ENCODE results near the gene ADAMTS17. TPM values are rescaled to one million over a fixed set of nuclear protein-coding genes. Genes with fewer than 3 reads are reported as not detected.

Gene ADAMTS17
- total and polyA plus RNA-seq, 2 experiments from 2014 or later = 3.7 to 4.4 TPM

DNA sequence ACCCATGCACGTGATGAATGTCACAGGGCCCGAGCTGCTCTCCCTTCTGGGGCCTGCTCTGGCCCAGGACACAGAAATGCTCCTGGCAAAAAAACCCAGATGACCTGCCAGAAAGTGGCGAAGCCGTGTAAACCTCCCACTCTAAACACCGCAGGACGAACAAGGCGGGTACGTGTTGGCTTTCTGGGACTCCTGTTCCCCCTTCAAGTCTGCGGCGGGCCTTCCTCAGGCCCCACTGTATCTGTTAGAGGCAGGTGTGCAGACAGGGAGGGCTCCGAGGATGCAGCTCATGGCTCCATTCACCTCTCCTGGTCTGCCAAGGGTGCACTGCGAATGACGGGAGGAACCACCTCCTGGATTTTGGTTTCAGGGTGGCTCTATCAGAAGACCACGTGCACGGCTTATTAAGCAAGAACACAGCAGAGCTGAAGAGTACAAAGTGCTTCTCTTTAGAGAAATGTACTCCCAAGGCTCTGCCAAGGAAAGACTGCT lies 173.8 kb downstream of the ADAMTS17 start:
- no peaks in the 10 kb centered on the region for H3K9me3 ChIP-seq (ENCODE audit: low read depth)
- H3K79me2 ChIP-seq = no peaks in the 10 kb centered on the region
- H4K20me1 ChIP-seq (ENCODE audit: insufficient read depth, poor library complexity, severe bottlenecking) = no peaks in the 10 kb centered on the region
- no peak overlapping the region for H3K4me3 ChIP-seq
- no peak overlapping the region for H3K4me2 ChIP-seq
- no peaks in the 10 kb centered on the region for H3K36me3 ChIP-seq (replicated peaks; ENCODE audit: insufficient read depth, low read depth)
- DNase-seq (ENCODE audit: low spot score) = no peak
- 91% methylated on average over 15 of the region's 15 CpGs for WGBS (ENCODE audit: low lambda C conversion rate, missing lambda C conversion rate)
- H3K9me2 ChIP-seq (replicated peaks; ENCODE audit: insufficient read depth) = no peaks in the 10 kb centered on the region
- no peak for TF ChIP-seq EZH2 (IDR thresholded peaks at IDR 0.05; ENCODE audit: borderline replicate concordance)
- TF ChIP-seq EZH2phosphoT487 (IDR thresholded peaks at IDR 0.05; ENCODE audit: low read depth, severe bottlenecking, unreplicated experiment) = no peak
- TF ChIP-seq, protein P1, sequence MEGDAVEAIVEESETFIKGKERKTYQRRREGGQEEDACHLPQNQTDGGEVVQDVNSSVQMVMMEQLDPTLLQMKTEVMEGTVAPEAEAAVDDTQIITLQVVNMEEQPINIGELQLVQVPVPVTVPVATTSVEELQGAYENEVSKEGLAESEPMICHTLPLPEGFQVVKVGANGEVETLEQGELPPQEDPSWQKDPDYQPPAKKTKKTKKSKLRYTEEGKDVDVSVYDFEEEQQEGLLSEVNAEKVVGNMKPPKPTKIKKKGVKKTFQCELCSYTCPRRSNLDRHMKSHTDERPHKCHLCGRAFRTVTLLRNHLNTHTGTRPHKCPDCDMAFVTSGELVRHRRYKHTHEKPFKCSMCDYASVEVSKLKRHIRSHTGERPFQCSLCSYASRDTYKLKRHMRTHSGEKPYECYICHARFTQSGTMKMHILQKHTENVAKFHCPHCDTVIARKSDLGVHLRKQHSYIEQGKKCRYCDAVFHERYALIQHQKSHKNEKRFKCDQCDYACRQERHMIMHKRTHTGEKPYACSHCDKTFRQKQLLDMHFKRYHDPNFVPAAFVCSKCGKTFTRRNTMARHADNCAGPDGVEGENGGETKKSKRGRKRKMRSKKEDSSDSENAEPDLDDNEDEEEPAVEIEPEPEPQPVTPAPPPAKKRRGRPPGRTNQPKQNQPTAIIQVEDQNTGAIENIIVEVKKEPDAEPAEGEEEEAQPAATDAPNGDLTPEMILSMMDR (IDR thresholded peaks at IDR 0.05; ENCODE audit: poor library complexity) = no peak
- H3K27ac ChIP-seq = no peak overlapping the region
- no peaks in the 10 kb centered on the region for H3K27me3 ChIP-seq
- H2AFZ ChIP-seq = no peak overlapping the region
- peaks cover 12% of the 10 kb centered on the region for H3K4me1 ChIP-seq (ENCODE audit: insufficient read depth)

- H3K4me3 ChIP-seq = no peak overlapping the region
- TF ChIP-seq, protein P1 (IDR thresholded peaks at IDR 0.05; ENCODE audit: poor library complexity) = no peak
- TF ChIP-seq EZH2 (IDR thresholded peaks at IDR 0.05; ENCODE audit: borderline replicate concordance) = no peak
- TF ChIP-seq EZH2phosphoT487 (IDR thresholded peaks at IDR 0.05; ENCODE audit: low read depth, severe bottlenecking, unreplicated experiment) = no peak
- no peaks in the 10 kb centered on the region for H4K20me1 ChIP-seq (ENCODE audit: insufficient read depth, poor library complexity, severe bottlenecking)
- H3K27me3 ChIP-seq = no peaks in the 10 kb centered on the region
- H3K36me3 ChIP-seq (replicated peaks; ENCODE audit: insufficient read depth, low read depth) = no peaks in the 10 kb centered on the region
- WGBS (ENCODE audit: low lambda C conversion rate, missing lambda C conversion rate) = 68% methylated on average over 1 of the region's 1 CpG
- H3K9me3 ChIP-seq (ENCODE audit: low read depth) = no peaks in the 10 kb centered on the region
- H3K4me1 ChIP-seq (ENCODE audit: insufficient read depth) = no peaks in the 10 kb centered on the region
- DNase-seq (ENCODE audit: low spot score) = no peak
- H3K27ac ChIP-seq = peak overlapping the region; percentile 64
- no peaks in the 10 kb centered on the region for H3K79me2 ChIP-seq
- no peaks in the 10 kb centered on the region for H3K9me2 ChIP-seq (replicated peaks; ENCODE audit: insufficient read depth)
- H3K4me2 ChIP-seq = no peak overlapping the region
- no peak overlapping the region for H2AFZ ChIP-seq
Measured at GRCh38 chr15:100166313-100166712, 175.5 kb downstream of the ADAMTS17 start.

DNA sequence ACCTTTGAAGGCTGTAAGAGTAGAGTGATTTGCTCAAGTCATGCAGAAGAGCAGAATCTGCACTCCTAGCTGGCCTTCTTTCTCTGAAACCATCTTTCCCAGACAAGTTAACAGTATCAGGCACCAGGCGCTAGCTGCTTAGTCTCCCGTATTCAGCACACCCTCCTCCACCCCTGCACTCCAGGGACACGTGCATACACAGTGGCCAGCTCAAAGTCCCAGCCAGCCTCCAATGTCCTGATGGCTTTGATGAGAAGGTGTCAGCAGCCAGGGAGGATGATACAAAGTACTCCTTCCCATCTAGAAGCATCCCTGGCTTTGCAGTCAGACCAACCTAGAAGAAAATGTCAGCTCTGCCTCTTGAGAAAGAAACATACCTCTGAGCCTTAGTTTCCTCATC lies 177.8 kb downstream of the ADAMTS17 start:
- WGBS (ENCODE audit: low lambda C conversion rate, missing lambda C conversion rate) = 88% methylated on average over 3 of the region's 3 CpGs
- Histone ChIP-seq H3K4me3 (no peak overlapping the region), H4K20me1 (ENCODE audit: insufficient read depth, poor library complexity, severe bottlenecking) (no peaks in the 10 kb centered on the region), H3K36me3 (replicated peaks; ENCODE audit: insufficient read depth, low read depth) (no peaks in the 10 kb centered on the region), H2AFZ (no peak overlapping the region), H3K27ac (no peak overlapping the region), H3K4me2 (no peak overlapping the region), H3K79me2 (no peaks in the 10 kb centered on the region), H3K4me1 (ENCODE audit: insufficient read depth) (no peaks in the 10 kb centered on the region), H3K9me2 (replicated peaks; ENCODE audit: insufficient read depth) (no peaks in the 10 kb centered on the region), H3K27me3 (no peaks in the 10 kb centered on the region), H3K9me3 (ENCODE audit: low read depth) (no peaks in the 10 kb centered on the region)
- TF ChIP-seq EZH2 (IDR thresholded peaks at IDR 0.05; ENCODE audit: borderline replicate concordance) (no peak), EZH2phosphoT487 (IDR thresholded peaks at IDR 0.05; ENCODE audit: low read depth, severe bottlenecking, unreplicated experiment) (no peak)
- TF ChIP-seq, protein P1 (IDR thresholded peaks at IDR 0.05; ENCODE audit: poor library complexity) = no peak
- DNase-seq (ENCODE audit: low spot score) = peak; percentile 23

All from hepatocyte (in vitro differentiated cells).